LNCaP clone FGC (cell line): ENCODE measurements around the gene TBX3.

Experiments
- DNase-seq: peaks from one replicate; pipeline ENCODE4 v3.0.0-alpha.2; 2011; ENCODE audit warnings: low read depth
- H3K4me3 ChIP-seq: 2 replicates; pipeline ENCODE4 v1.5.1; 2011; ENCODE audit warnings: mild to moderate bottlenecking, low read depth, low read length, control low read depth
- CTCF ChIP-seq: IDR thresholded peaks from 2 replicates; pipeline ENCODE4 v1.5.1; 2012; ENCODE audit warnings: mild to moderate bottlenecking; ENCODE audit not compliant: control insufficient read depth, insufficient read depth; ENCODE audit errors: extremely low read depth

The TBX3 gene

GRCh38 chr12:114691196-114691595 is 7.2 kb upstream of the TBX3 start:
- H3K4me3 ChIP-seq: no peak overlapping the region
- TF ChIP-seq CTCF: no peak
- DNase-seq: no peak

- DNase-seq: no peak
- no peak overlapping the region for H3K4me3 ChIP-seq
- TF ChIP-seq CTCF: no peak
Measured at GRCh38 chr12:114690267-114691135, 6.5 kb upstream of the TBX3 start.

GRCh38 chr12:114689075-114689994 is 5.4 kb upstream of the TBX3 start:
- no peak overlapping the region for H3K4me3 ChIP-seq
- DNase-seq: no peak
- TF ChIP-seq CTCF: no peak

- no peak for DNase-seq
- no peak for TF ChIP-seq CTCF
- no peak overlapping the region for H3K4me3 ChIP-seq
Measured at GRCh38 chr12:114688256-114688845, 4.4 kb upstream of the TBX3 start.

GRCh38 chr12:114687802-114688201 is 3.8 kb upstream of the TBX3 start:
- TF ChIP-seq CTCF: no peak
- H3K4me3 ChIP-seq: no peak overlapping the region

GRCh38 chr12:114686773-114687500 is 3.0 kb upstream of the TBX3 start:
- TF ChIP-seq CTCF: no peak
- H3K4me3 ChIP-seq: no peak overlapping the region
- no peak for DNase-seq

More at GRCh38 chr12:114687802-114688201, 3.8 kb upstream of the TBX3 start:
- DNase-seq: no peak
